NCI-H748 (cell line): ENCODE results near the gene POLR2J.
"Not testable (repeated sequence)": the region's sequence is repeated elsewhere in the genome, so short reads cannot be mapped to it uniquely, and the experiment has no call there.

Experiments used
- DNase-seq: peaks from one replicate; lab custom pipeline; 2025; ENCODE audit not compliant: unreplicated experiment; lab: John Stamatoyannopoulos, UW

The POLR2J gene

GRCh38 chr7:102478314-102479208 lies at the start of gene POLR2J:
TSS of gene POLR2J (minus strand) at chr7:102478922. CDS start at chr7:102478860, 62 bp downstream.
- DNase-seq: not testable (repeated sequence)

GRCh38 chr7:102527822-102528793 lies 49.4 kb upstream of the POLR2J start:
- DNase-seq: not testable (repeated sequence)

- not testable (repeated sequence) for DNase-seq
Measured at GRCh38 chr7:102527182-102527581, 48.5 kb upstream of the POLR2J start.

GRCh38 chr7:102524803-102525202 lies 46.1 kb upstream of the POLR2J start:
- not testable (repeated sequence) for DNase-seq

GRCh38 chr7:102520797-102521196 lies 42.1 kb upstream of the POLR2J start:
- not testable (repeated sequence) for DNase-seq

GRCh38 chr7:102517550-102518147 lies 38.9 kb upstream of the POLR2J start, which contains the start of gene RASA4B:
TSS of gene RASA4B (minus strand) at chr7:102517777. CDS start at chr7:102517710, 67 bp downstream.
- not testable (repeated sequence) for DNase-seq

GRCh38 chr7:102516951-102517350 lies 38.2 kb upstream of the POLR2J start:
- not testable (repeated sequence) for DNase-seq

GRCh38 chr7:102515889-102516288 lies 37.2 kb upstream of the POLR2J start:
- DNase-seq: not testable (repeated sequence)

GRCh38 chr7:102514881-102515721 lies 36.4 kb upstream of the POLR2J start:
- not testable (repeated sequence) for DNase-seq

- DNase-seq: not testable (repeated sequence)
Measured at GRCh38 chr7:102512642-102513221, 34.0 kb upstream of the POLR2J start.

GRCh38 chr7:102511860-102512522 lies 33.3 kb upstream of the POLR2J start:
- not testable (repeated sequence) for DNase-seq

GRCh38 chr7:102510575-102510974 lies 31.9 kb upstream of the POLR2J start:
- not testable (repeated sequence) for DNase-seq

GRCh38 chr7:102507410-102508088 lies 28.8 kb upstream of the POLR2J start:
- DNase-seq: not testable (repeated sequence)

GRCh38 chr7:102505298-102506185 lies 26.8 kb upstream of the POLR2J start:
- DNase-seq: not testable (repeated sequence)

- not testable (repeated sequence) for DNase-seq
Measured at GRCh38 chr7:102503141-102503540, 24.4 kb upstream of the POLR2J start.

- DNase-seq: not testable (repeated sequence)
Measured at GRCh38 chr7:102498321-102498720, 19.6 kb upstream of the POLR2J start.

GRCh38 chr7:102497308-102497707 lies 18.6 kb upstream of the POLR2J start:
- not testable (repeated sequence) for DNase-seq
